ENCODE data around the gene OAS2.

DNA sequence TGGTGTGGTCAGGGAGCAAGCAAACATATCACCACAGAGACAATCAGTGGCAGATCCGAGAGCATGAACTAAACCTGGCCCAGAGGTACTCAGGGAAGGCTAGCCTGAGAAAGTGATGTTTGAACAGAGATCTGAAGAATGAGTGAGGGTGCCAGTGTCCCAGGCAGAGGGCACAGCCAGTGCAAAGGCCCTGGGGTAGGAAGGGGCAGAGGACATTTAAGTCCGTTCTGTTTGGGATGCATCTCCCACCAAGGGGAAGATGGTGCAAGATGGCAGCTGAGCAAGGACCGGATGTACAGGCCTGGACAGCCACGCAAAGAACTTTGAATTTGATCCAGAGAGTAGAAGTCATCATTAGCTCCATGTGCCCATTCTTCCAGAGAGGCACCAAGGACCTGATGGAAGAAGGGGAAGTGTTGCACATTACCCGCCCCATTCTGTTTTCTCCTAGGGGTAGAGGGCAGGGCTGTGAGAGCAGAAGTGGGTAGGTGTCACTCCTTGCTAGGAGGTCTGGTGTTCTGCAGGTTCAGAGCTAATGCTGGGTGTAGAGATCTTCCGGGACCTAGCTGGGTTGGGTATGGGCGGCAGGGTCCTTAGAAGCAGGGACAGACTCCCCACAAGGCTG lies 82.1 kb downstream of the OAS2 start:
- TF ChIP-seq CTCF (IDR thresholded peaks at IDR 0.05) (no peak), POLR2A (IDR thresholded peaks at IDR 0.05) (no peak), EP300 (IDR thresholded peaks at IDR 0.05) (no peak), POLR2AphosphoS5 (IDR thresholded peaks at IDR 0.05) (no peak)

Data from suprapubic skin (tissue), 4 donors.